ENCODE results near the gene RGS7BP.

DNA sequence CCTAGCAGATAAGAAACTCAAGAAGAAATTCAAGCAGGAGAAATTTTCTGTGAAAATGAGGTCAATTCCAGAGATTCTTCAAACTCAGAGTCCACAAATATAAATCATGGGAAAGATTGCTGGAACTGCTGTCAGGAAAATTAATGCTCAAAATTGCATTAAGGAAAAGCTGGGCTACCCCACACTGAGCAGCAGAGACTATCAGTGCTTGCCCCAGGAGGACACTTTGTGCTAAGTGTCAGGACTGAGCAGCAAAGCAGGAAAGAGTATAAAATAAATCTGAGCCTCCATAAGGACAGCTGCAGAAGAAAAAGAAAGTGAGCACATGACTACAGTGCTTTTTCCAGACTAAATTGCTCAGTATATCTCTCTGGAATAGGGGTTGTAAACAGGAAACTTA lies 81.6 kb downstream of the RGS7BP start:
- TF ChIP-seq, protein P1, sequence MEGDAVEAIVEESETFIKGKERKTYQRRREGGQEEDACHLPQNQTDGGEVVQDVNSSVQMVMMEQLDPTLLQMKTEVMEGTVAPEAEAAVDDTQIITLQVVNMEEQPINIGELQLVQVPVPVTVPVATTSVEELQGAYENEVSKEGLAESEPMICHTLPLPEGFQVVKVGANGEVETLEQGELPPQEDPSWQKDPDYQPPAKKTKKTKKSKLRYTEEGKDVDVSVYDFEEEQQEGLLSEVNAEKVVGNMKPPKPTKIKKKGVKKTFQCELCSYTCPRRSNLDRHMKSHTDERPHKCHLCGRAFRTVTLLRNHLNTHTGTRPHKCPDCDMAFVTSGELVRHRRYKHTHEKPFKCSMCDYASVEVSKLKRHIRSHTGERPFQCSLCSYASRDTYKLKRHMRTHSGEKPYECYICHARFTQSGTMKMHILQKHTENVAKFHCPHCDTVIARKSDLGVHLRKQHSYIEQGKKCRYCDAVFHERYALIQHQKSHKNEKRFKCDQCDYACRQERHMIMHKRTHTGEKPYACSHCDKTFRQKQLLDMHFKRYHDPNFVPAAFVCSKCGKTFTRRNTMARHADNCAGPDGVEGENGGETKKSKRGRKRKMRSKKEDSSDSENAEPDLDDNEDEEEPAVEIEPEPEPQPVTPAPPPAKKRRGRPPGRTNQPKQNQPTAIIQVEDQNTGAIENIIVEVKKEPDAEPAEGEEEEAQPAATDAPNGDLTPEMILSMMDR (IDR thresholded peaks at IDR 0.05; ENCODE audit: low read depth, low read length), result no peak
- no peak for TF ChIP-seq EZH2phosphoT487 (IDR thresholded peaks at IDR 0.05; ENCODE audit: low read depth)

Measured in OCI-LY3 (cell line).